HuH-7 (cell line): Measurements from ENCODE around the gene DUSP2.

Experiments used
- DNase-seq: peaks from one replicate; pipeline ENCODE4 v3.0.0; 2011; ENCODE audit warnings: low spot score

Gene DUSP2

DNA sequence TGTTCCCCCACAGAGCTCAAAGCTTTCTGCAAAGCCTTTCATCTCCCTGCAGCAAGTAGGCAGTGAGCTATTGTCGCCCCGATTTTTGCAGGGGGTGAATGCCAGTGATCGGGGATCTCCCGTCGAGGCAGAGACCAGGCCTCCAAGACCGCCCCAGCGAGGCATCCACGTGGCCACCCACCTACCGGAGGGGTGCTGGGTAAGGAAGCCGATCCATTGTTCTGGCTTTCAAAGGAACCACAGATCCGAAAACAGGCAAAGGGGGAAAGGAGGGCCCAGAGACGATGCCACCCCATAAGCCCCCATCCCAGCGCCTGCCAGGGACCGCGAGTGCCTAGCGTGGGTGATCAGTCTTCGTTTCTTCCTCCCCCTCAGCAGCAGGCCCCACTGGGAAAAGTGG lies 31.3 kb downstream of the DUSP2 start:
- no peak for DNase-seq

DNA sequence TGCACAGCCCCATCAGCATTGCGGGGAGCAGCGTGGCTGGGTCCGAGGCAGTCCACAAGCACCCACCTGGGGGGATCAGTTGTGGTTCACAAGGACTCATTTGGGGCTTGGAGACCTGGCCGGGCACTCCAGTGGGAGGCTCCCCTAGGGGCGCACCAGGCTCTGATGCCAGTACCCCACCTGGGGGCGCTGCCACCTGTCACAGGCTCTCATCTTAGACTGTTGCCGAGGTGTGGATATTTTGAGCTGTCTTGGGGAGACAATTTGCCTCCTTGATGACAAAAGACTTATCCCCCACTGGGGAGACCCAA lies 31.9 kb downstream of the DUSP2 start:
- no peak for DNase-seq

DNA sequence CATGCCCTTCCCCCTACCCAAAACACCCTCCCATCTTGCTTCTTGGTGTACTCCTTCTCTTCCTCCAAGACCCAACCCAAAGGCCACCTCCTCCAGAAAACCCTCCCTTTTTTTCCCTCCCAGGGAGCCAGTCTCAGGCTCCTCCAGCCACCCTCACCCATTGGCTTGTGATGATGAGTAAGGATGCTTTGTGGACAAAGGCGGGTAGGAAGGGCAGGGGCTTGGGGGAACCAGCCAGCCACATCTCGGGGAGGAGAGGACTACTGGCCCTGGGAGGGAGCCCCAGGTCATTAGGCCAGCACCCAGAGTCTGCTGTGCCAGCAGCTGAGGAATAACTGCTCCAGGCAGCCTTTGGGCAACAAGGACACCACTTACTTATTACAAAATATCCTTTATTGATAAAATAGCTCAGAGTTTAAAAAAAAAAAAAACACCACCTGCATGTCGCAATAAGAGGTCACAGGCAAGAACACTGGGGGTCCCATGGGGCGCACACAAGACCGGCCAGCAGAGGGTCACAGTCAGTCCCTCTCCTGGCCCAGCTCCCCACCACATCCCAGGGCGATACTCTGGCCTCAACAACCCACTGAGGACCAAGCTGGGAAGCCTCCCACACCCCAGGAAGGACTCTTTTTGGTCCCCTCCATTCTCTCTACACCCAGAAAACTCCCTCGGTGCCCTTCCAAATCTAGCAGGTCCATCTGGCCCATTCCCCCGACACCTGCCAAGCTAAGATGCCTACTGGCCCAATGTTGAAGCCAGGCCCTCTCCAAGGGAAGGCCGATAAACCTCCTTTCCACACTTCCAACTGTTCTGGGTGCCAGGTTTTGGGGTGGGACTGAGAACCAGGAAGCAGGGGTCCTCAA lies 32.5 kb downstream of the DUSP2 start:
- DNase-seq = no peak

DNA sequence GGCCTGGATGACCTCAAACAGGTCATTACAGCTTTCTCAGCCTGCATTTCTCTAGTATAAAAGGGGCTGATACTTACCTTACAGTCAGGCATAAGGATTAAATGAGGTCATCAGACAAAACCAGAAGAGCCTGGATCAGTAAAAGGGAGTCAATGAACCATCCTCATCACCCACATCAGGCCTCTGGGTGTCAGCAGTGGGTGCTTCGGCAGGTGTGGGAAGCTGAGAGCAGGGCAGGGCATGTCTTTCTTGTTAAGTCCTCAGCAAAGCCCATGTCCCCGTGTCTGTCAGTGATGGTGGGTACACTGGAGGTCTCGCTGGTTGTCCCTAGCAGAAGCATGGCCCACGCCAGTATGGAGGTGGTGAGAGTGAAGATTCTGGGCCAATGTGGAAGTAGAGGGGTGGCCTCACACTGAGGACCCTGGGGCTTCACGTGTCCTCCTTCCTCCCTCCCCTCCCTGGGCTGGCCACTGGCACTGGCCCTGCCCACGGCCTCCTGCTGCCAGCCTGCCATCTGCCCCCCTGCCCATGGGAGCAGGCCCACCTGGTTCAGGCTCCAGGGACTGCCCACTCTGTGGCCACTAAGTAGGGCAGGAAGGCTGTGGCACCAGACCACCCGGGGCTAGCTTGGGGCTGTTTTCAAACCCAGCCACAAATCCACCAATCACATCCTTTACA lies 33.3 kb downstream of the DUSP2 start:
- no peak for DNase-seq

DNA sequence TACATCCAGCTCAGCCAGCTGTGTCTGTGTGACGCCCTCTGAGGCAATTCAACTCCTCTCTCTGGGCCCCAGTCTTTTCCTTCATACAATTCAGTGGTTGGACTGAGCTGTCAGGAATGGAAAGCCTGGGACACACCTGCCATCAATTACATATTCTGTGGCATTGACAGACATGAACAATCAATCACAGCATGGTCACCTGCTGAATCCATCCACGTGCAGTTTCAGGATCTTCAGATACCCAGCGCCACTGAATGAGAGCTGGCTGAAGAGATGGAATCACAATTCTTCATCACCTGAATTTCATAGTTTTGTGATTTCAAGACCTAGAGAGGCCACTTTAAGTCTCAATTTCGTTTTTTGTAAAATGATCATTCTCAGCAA lies 34.0 kb downstream of the DUSP2 start:
- DNase-seq = no peak

DNA sequence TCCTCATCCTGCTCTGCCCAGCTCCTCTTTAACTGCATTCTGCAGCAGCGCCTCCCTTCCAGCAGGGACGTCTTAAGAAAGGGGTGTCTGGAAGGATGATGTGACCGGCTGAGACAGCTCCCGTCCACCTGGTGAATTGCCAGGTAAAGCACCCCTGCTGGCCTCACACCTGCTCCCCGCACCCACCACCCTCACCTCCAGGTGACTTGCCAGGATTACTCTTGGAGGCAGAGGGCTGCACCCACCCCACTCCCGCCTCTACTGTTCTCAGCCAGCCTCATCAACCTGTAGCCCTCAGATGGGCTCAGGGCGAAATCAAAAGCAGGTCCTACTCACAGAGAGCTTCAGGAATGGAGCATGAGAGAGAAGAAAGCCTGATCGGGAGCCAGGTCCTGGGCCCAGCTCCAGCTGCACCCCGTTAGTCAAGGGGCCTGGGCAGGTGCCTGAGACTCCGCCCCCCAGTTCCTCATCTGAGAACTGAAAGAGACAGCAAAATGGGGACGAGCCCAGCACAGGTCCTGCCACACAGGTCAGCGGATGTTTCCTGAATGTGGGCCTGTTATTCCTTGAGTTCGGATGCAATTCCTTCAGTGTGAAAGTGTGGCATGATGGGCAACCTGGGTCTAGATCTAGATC lies 34.5 kb downstream of the DUSP2 start:
- no peak for DNase-seq

DNA sequence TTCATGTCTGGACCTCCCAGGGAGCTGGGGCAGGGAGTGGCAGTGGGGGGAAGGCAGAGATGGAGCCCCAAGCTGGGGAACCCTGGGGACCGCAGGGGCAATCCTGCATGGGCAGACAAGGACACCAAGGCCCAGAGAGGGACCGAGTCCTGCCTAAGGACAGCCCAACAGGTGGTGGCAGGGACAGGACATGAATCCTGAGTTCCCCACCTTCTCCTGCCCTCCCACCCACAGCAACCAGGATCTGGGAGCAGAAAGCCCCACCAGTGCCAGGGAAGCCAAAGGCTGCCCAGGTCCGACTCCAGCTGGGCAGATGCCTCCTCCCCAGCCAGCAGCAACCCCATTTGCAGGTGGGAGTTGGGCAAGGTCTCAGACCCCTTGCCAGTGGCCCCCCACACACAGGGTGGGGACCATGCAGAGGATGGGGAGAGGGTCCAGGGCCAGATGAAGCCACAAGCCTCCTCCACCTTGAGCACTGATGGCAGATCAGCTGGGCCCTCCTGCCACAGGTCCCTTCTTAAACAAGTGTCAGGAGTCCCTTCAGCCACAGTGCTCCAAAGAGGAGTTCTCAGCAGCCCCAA lies 35.2 kb downstream of the DUSP2 start:
- DNase-seq = no peak

DNA sequence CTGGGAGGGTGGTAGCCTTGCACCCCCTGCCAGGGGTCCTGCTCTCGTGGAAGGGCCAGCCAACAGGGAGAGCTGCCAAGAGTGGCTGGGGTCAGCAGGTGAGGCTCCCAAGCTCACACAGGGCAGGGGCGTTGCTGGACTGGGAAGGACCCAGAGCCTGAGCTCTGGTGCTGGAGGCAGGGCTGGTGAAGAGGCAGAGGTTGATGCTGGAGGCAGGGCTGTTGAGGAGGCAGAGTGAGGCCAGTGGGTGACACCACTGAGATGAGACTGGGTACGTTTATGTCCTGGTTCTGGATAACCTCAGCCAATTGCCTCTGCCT lies 35.9 kb downstream of the DUSP2 start:
- no peak for DNase-seq

DNA sequence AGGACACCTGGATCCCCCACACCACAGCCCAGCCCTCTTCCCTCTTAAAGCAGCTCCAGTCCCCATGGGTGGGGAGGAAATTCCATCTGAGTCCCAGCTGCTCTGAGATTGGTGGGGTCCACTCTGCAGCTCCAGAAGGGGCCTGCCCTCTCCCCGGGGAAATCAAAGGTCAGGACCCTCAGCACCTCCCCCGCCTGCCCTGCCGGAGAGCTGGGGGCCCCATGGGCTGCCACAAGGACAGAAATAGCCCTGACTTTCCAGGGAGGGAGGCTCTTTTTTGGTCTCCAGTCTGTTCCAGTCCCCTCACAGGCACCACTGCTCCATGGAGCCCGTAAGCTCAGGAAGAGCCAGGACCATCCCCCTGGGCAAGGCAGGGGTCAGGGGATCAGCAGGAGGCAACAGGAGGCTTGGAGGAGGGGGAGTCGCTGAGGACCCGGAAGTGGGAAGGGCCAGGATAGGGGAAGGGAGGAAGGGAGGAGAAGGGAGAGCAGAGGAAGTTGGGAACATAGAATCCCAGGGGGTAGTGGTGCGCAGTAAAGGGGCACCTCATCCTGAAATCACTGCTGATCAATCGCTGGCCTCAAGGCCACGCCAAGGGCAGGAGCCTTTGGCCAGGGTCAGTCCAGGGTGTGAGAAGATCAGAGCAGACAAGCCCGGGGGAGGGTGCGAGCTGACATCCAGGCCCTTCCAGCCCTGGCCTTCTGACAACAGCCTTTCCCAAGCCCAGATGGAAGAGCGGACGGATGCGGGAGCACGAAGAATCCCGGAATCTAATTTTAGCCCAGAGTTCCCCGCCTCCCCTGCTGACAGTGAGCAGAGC lies 36.5 kb downstream of the DUSP2 start:
- no peak for DNase-seq

DNA sequence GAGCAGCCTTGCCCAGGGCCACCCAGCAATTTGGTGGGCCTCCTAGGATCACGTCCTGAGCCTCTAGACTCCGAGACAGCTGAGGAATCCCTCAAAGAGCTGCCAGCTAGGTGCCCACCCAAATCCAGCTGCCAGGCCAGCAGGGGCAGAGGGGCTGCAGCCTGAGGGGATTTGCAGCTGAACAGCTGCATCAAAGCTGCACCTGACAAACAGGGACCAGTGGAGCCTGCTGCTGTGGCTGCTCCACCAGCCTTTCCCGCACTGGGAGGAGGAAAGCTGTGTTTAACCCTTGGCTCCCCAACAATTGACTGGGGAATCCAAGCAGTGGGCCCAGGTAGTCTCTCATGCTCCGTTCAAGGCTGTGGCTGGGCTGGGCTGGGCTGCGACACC lies 37.1 kb downstream of the DUSP2 start:
- DNase-seq = no peak

DNA sequence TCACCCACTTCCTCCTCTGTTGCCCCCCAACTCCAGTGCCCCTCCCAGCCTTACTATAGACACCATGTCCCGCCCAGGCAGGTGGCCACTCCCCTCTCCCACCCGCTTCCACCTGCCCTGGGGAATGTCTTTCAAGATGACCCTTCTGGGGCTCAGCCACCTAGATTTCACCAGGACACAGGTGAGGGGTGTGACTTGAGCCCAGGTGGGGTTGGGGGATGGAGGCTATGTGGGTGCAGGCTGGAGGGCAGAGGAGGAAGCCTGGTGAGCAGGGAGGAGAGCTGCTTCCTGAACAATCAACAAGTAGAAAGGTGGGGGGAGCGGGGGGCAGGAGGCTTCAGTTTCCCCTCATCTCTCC lies 37.6 kb downstream of the DUSP2 start:
- no peak for DNase-seq

DNA sequence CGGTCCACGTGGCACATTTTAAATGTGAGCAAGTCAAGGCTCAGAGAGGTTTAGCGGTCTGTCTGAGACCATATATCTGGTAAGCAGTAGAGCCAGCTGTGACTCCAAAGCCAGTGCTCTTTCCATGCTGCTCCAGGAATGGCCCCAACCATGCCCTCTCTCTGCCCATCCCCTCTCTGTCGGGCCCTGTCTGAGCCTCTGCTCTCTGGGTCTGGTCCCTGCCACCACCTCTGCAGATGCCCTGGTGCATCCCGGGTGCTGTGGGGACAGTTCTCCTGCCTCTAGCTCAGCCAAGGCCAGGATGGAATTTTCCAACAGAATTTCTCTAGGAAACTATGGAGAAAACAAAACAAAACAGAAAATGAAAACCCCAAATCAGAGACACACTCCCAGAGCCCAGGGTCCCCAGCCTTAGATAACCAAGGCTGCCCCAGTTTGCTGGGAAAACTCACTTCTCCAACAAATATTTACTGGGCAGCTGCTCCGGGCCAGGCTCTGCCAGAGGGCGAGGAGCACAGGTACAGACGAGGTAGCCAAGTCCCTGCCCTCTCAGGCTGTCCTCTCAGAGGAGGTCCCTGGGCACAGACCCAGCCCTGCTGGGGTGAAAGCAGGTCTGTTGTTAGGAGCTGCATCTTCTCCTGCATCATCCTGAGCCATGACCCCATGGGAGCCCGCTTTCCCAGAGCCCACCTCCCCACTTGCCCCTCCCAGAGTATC lies 38.1 kb downstream of the DUSP2 start:
- DNase-seq = no peak

DNA sequence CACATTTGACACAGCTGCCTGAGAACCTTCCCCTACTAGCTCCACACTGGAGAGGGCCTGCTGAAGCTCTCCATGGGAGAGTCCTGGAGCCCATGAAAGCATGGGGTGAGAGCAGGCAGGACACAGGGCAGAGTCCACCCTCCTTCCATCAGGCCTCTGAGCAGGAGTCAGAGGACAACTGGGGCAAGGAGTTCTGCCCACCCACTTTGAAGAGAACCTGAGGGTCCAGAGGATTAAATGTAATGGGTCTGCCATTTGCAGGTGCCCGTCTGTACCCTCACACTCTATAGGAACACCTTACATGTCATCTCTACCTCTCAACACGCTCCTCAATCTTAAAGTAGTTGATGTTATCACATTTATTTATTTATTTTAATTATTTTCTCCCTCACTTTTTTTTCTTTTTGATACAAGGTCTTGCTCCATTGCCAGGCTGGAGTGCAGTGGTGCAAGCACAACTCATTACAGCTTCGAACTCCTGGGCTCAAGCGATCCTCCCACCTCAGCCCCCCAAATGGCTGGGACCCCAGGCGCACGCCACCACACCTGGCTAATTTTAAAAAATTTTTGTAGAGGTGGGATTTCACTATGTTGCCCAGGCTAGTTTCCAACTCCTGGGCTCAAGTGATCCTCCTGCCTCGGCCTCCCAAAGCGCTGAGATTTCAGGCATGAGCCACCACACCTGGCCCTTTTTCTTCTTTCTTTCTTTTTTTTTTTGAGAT lies 39.1 kb downstream of the DUSP2 start:
- DNase-seq = no peak

DNA sequence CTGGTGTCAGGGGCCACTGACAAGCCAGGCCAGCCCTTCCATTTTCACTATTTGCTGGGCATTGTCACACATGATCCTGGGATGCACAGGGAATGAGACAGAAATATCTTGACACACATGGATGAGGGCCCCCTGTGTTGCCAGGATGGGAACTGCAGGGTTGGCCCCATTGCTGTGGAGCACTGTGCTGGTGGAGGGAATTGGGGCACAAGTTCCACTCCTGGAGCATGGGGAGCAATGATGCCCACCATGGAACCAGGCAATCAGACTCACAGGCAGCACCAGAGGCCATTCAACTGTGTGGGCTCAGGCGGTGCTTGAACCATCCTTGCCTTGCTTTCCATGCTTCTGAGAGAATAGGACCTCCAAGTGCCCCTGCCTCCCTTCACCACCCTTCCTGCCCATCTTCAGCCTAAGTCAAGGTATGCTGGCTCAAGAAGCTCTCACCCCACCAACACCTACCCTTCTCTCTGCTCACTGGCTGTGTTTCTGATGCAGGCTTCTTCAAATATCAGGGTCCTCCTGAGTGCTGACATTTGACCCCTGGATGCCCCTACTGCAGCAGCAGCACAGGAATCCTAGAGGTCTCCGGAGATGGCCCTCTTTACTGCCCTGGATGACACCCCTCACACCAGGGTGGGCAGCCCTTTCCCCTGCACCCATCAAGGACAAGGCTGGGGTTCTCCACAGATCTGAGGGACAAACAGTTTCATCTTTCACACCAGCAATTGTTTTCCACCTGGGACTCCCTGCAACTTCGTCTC lies 39.9 kb downstream of the DUSP2 start:
- DNase-seq = no peak

DNA sequence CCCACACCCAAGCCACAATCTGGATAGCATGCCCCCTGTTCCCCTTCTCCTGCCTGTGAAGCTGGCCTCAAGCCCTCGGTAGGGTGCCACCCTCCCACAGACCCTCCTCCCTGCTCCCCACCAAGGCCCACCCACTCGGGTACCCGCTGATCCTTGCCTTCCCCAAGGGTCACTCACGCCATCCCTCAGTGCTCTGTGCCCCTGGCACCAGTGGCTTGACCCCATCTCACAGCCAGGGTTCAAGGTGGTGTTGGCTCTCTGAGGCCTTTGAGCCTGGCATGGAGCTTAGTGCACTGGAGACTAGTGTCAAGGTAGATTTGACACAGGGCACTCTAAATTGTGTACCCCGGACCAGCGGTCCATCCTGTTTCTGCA lies 40.8 kb downstream of the DUSP2 start:
- no peak for DNase-seq

DNA sequence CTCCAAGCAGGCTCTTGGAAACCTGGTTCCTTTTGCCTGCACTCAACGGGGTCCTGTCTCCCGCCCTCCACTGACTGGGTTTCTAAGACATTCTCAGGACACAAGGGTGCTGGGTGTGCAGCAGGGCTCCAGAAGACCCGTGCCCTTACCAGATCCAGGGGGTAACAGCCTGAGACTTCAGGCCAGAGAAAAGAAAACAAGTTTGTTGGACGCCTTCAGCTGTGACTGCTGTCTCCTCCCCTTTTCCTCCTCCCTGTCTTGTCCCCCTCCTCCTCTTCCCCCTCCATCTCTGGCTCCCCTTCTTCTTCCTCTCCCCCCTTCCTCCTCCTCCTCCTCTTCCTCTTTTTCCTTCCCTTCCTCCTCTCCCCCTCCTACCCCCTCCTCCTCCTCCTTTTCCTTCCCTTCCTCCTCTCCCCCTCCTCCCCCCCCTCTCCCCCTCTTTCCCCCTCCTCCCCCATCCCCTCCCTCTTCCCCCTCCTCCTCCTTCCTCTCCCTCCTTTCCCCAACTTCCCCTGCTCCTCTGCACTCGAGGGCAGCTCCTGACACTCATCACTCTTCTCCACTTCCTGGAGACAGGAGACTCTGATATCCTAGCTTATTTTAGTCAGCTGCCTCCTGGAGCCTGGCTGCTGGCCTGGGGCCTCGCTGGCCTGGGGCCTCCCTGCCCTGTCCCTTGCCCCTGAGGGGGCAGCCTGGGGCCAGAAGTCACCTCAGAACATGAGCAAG lies 41.3 kb downstream of the DUSP2 start:
- DNase-seq = no peak

DNA sequence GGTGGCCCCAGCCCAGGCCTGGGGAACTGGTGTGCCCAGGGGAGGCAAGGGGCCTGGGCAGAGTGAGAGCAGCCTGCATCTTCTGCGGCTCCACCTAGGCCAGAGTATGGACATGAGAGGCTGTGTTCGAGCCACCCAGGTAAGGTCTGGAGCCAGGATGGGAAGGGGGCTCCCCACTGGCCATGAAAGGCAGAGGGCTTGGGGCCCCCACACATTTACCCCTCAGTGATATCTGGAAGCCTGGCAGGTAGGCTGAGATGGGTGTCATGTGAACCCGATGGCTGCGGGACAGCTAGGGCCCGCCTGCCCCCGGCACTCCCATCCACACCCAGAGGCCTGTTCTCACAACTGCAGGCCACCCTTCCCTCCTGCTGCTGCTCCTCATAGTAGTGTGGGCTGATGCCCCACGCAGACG lies 42.0 kb downstream of the DUSP2 start:
- no peak for DNase-seq

DNA sequence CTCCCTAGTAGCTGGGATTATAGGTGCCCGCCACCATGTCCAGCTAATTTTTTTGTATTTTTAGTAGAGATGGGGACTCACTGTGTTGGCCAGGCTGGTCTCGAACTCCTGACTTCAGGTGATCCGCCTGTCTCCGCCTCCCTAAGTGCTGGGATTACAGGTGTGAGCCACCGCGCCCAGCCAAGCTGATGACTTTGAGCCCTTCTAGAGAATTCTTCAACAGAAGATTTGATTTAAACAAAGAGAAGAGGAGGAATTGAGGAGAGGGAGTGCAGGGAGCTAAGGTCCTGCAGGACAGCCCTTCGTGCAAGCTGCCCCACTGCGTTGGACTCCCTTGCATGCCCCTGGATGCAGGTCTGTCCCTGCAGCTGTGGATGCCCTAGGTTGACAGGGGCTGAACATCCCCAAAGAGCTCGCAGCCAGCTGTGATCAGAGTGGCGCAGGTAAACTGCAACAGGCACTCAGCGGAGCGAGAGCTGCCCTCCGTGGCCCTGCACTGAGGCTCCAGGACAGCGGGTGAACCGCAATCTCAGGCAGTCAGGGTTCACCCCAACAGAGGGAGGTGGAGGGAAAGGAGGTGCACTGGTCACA lies 42.5 kb downstream of the DUSP2 start:
- DNase-seq = no peak

DNA sequence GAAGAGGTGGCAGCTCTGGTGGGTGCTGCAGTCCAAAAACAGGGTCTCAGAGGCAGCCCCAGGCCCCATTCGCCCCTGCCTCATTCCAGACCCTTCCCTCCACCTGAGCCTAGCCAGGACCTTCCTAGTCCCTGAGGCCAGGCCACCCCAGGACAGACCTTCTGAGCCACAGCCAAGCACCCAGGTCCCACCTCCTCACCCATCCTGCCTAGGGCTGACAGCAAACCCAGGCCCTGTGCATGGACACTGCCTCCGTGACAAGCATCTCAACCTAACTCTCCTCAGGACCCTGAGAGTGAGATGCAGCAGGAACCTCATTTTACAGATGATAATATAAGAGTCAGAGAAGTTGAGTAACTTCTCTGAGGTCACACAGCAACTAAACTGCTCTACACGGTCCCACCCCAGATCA lies 44.3 kb downstream of the DUSP2 start:
- DNase-seq = no peak
